Skeletal muscle cell (primary cell): Measurements from ENCODE around the gene NCDN.
A peak's percentile ranks its signal among the peaks of the same experiment; 100 is the strongest.
"Not testable (repeated sequence)": the region's sequence is repeated elsewhere in the genome, so short reads cannot be mapped to it uniquely, and the experiment has no call there.

Source experiments
- DNase-seq: peaks from one replicate; pipeline ENCODE4 v3.0.0-alpha.2; 2010; ENCODE audit warnings: low read depth
- H3K4me3 ChIP-seq: 2 replicates; pipeline ENCODE4 v1.5.1; 2011; ENCODE audit warnings: low read depth, mild to moderate bottlenecking, control low read depth, low read length, moderate library complexity

The NCDN gene

DNA sequence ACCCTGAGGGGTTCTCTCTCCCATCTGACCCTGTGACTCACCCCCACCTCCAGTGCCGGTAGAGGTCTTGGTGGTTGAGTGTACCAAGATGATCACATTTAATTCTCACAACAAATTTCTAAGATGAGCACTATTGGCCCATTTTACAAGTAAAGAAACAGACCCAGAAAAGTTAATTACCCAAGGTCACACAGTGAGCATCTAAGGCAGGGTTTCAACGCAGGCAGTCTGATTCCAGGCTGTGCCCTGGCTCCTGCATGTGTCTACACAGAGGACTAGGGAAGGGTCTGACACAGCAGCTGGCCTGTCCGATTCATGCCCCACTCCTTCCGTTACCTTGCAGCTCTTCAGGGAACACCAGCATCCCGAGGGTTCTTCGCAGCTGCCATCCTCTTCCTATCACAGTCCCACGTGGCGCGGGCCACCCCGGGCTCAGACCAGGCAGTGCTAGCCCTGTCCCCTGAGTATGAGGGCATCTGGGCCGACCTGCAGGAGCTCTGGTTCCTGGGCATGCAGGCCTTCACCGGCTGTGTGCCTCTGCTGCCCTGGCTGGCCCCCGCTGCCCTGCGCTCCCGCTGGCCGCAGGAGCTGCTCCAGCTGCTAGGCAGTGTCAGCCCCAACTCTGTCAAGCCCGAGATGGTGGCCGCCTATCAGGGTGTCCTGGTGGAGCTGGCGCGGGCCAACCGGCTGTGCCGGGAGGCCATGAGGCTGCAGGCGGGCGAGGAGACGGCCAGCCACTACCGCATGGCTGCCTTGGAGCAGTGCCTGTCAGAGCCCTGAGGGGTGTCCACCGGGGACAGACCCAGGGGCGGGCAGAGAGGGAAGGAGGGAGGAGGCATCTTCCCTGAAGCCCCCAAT is 7.5 kb downstream of the NCDN start:
- no peak for DNase-seq
- H3K4me3 ChIP-seq: no peak overlapping the region

DNA sequence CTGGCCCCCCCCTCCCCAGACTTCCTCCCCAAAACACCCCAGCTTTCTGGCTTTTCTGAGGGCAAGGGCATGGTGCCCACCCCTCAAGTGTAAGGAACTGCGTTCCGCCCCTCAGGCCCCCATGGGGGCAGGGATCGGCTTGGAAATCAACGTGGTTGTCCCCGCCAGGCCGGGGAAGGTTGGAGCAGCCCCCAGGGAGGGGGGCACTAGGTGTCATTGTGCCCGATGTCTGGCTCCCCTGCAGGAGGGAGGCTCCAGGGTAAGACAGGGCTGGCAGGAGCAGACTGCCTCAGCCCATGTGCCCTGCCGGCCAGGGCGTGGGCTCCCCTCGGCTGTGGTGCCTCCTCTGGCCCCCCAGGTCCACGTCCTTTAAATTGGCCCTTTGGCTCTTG is 8.1 kb downstream of the NCDN start:
- H3K4me3 ChIP-seq: no peak overlapping the region
- no peak for DNase-seq

DNA sequence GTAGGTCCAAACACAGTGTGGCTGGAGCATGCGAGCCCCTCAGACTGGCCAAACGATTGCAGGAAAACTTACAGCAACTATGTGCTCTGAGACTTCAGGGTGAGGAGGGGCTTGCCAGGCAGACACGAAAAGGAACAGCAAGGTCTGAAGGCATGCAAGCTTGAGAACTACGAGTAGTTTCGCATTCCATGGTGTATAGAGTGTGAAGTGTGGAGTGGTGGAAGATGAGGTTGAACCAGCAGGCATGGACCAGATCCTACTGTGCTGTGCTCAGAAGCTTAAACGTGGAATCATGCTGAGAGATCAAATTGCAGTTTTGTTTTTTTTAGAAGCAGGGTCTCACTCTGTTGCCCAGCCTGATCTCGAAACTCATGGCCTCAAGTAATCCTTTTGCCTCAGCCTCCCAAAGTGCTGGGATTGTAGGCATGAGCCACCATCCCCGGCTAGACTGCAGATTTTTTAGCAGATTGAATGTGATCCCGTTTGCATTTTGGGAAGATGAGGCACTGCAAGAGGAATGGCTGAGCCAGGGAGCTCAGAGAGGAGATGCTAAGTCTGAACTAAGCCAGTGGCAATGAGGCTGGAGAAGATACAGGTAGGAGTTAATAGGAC is 10.5 kb downstream of the NCDN start:
- no peak for DNase-seq
- H3K4me3 ChIP-seq: no peak overlapping the region

DNA sequence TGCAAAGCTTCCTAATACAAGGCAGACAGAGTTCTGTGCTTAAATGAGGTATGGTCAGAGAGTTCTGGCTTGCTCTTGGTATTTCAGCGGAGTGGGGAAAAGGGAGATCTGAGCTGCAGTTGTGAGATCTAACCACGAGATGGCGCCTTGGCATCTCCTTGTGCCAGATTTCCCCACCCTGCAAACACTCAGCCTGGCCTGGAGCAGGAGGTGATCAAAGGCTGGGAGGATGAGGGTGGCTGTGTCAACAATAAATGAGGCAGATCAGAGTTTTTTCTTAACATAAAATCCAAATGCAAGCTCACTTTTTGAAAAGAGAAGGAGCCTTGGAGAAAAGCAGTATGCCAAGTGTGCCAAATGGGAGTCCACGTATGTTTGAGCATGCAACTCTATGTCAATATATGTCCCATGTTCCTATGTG is 11.4 kb downstream of the NCDN start:
- DNase-seq: no peak
- no peak overlapping the region for H3K4me3 ChIP-seq

DNA sequence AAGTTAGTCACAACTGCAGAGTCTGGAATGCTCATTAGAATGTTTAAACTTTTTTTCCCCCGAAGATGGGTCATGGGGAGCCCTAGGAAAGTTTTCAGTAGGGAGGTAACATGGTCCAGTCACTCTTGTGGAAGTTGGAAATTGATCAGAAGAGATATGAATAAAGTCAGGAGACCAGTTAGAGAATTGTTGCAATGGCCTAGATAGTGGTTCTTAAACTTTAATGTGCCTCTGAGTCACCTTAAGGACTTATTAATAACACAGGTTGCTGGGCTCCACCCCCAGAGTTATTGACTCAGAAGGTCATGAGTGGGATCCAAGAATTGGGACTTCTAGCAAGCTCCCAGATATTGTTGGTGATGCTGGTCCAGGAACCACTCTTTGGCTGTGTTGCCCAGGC is 12.3 kb downstream of the NCDN start:
- H3K4me3 ChIP-seq: no peak overlapping the region
- no peak for DNase-seq

DNA sequence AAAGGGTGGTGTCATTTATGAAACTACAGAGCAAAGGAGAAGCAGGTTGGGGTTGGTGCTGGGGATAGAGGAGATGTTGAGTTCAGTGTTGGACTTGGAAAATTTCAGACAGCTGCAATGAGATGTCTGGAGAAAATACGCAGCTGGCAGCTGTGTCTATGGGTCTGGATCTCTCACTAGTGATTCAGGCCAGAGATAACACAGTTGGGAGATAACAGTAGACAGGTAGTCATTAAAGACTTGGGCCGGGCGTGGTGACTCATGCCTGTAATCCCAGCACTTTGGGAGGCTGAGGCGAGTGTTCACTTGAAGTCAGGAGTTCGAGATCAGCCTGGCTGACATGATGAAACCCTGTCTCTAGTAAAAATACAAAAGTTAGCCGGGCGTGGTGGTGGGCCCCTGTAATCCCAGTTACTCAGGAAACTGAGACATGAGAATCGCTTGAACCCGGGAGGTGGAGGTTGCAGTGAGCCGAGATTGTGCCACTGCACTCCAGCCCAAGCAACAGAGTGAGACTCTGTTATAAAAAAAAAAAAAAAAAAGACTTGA is 13.1 kb downstream of the NCDN start:
- no peak overlapping the region for H3K4me3 ChIP-seq
- no peak for DNase-seq

DNA sequence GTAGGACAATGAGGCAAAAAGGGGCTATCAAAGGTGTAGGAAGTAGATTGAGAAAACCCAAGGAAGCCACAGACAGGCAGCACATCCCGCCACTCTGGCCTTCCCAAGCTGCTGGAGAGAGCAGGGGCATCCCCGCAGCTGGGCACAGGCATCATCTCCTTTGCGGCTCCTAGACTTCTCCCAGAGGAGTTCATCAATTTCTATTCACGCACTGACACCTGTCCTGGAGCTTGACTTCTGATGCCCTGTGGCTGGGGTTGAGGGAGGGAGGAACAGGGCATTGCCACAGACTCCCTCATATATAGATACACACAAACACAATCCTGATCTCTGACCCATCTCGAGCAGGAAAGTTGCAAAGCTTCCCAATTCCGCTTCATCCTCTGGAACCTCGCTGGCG is 13.7 kb downstream of the NCDN start:
- DNase-seq: no peak

DNA sequence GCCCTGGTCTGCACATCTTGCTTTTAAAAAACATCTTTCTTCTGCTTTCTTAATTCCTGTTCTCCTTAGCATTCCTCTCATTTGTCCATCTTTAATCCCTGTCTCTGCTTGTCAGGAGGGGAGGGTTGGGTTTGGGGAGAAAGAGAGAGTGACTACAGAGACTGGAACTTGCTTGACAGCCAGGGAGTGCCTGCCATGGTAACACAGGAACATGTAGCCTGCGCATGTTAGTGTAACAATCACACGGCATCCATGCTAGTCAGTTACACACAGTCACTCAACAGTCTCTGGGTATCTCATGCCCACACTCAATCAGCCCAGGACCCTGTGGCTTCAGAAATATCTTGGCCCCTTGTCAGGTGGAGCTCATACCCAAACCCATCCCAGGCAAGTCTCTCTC is 14.7 kb downstream of the NCDN start:
- H3K4me3 ChIP-seq: no peak overlapping the region
- no peak for DNase-seq

More for the DNA sequence above, 13.7 kb downstream of the NCDN start:
- no peak overlapping the region for H3K4me3 ChIP-seq

DNA sequence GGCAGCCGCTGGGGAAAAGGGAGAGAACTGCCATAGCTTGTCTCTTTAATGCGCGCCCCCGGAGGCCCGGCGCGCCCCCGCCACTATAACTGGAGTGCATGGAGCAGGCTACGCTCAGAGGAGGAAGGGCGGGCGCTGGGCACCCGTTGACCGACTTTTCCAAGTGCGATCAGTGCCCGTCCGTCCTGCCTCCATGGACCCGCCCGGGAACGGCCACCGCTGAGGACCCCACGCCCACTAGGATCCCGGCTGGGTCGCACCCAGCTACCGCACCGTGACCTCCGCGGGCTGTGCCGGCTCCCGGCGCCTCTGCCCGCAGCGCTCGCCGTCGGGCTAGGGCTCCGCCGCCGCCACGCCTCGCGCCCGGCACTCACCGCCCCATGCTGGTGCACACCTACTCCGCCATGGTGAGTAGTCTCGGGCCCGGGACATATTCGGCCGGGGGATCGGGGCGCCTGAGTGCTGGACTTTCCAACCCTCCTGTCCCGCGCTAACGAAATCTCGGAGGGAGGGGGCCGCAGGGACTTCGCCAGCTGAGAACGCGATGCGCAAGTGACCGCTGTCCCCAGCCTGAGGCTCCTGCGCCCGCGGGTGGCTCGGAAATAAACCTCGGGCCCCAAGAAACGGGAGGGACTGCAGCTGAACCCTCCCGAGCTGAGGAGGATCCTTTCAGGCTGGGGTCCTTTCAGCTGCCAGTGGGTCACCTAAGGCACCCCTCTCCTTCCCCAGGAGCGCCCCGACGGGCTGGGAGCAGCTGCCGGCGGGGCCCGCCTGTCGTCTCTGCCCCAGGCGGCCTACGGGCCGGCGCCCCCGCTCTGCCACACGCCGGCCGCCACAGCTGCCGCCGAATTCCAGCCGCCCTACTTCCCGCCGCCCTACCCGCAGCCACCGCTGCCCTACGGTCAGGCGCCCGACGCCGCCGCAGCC is 15.9 kb downstream of the NCDN start, which contains the start of gene TFAP2E:
Gene TFAP2E (plus strand): TSS at position 117 of the 927 bp plus-strand sequence. CDS start 264 bp downstream, at position 381.
- no peak for DNase-seq
- peak within 1 kb of the TSS; percentile 51 for H3K4me3 ChIP-seq

DNA sequence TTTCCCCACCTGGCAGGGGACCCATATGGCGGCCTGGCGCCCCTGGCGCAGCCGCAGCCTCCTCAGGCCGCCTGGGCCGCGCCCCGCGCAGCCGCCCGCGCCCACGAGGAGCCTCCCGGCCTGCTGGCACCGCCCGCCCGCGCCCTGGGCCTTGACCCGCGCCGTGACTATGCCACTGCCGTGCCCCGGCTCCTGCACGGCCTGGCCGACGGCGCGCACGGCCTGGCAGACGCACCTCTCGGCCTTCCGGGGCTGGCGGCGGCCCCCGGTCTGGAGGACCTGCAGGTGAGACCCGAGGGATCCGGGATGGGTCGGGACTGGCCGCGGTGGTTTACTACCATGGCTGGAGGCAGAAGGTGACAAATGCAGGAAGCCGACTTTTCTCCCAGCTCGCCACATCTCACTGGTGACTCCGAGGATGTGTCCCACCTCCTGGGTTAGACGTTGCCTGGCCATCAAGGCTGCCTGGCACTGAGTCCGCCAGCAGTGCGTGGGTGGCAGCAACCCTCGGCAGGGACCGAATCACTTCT is 16.6 kb downstream of the NCDN start:
- DNase-seq: no peak
- H3K4me3 ChIP-seq: no peak overlapping the region

DNA sequence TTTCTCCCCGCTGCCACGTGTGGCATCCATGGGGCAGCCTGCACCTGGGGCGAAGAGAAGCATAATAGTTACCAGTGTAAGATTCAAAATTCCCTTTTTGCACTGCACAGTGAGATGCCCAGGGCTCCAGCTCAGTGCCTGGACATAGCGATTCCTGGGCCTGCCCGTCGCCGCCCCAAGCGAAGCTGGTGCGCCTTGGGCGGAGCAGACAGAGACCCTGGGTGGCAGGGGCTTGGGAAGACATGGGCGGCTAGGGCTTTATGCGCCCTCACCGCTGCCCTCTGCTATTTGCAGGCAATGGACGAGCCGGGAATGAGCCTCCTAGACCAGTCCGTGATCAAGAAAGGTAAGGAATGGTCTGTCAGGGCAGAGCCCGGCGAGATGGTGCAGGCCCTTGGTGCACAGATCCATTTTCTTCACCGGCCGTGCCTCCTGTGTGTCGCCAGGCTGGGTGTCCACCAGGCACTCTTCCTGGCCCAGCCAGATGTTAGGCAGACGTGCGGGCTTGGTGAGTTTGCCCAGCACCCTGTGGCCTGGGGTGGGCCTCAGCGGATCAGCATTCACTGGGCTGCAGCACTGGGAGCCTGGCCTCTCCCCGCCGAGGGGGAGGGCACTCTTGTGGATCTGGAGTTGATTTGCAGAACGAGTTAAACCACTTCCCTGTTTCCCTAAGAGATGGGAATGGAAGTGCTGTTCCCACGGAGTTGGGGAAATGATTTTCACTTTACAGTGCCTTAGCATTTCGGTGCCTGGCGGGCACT is 17.2 kb downstream of the NCDN start:
- H3K4me3 ChIP-seq: no peak overlapping the region
- no peak for DNase-seq

DNA sequence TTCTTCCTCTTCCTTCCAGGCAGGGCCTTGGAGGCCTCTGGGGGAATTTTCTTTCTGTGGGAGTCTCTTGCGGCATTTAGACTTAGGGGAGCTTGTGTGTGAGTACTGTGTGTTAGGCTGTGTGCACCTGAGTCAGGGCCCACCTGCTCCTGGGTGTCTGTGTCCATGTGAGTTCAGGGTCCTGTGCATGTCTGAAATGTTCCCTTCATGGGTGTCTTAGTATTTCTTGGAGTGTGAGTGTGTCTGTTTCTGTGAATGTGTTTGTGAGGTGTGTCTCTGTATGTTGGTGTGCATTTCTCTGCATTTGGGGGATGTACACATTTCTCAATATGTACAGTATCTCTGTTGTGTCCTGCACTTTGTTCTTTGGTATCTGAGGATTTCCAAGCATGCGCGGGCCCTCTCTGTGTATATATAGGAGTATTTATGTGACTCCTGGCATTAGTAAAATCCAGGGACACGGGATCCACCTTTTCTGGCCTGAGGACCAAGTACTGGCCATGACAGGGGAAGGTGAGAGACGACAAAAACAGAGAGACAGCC is 17.9 kb downstream of the NCDN start:
- no peak overlapping the region for H3K4me3 ChIP-seq
- DNase-seq: no peak

DNA sequence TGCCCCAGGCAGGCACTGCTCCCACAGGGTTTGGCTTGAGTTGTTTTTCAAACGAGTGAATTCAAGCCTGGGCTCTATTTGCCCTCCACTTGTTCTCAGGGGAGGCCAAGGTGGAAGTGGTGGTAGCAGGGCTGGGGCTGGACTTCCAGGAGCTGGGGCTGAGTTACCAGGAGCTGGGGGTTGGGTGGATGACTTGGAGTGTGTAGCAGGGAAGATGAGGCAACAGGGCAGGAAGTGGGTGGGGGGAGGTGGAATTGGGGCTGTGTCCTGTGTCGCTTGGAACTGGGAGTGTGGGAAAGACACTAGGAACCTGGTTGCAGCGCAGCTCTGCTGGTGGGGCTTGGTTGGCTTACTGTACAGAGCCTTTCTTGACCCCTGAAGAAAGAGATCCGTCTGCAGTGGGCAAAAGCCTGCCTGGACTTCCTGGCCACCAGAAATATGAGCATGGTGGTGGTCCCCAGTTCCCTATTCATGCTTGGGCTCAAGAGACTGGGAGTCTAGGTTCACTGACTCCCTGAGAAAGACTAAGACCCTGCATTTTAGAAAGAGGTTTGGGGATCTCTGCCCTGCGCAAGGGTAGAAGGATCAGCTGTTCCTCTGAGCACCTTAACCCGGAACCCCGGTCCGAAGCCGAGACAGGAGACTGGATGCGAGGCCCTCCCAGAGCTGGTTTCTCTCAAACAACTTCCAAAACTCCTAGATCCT is 18.6 kb downstream of the NCDN start:
- DNase-seq: no peak
- no peak overlapping the region for H3K4me3 ChIP-seq

DNA sequence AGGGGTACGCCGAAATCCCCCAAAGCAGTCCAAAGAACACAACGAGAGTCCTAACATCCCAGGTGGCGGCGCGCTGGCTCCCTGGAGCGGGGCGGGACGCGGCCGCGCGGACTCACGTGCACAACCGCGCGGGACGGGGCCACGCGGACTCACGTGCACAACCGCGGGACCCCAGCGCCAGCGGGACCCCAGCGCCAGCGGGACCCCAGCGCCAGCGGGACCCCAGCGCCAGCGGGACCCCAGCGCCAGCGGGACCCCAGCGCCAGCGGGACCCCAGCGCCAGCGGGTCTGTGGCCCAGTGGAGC is 19.1 kb downstream of the NCDN start:
- DNase-seq, H3K4me3 ChIP-seq: not testable (repeated sequence)

DNA sequence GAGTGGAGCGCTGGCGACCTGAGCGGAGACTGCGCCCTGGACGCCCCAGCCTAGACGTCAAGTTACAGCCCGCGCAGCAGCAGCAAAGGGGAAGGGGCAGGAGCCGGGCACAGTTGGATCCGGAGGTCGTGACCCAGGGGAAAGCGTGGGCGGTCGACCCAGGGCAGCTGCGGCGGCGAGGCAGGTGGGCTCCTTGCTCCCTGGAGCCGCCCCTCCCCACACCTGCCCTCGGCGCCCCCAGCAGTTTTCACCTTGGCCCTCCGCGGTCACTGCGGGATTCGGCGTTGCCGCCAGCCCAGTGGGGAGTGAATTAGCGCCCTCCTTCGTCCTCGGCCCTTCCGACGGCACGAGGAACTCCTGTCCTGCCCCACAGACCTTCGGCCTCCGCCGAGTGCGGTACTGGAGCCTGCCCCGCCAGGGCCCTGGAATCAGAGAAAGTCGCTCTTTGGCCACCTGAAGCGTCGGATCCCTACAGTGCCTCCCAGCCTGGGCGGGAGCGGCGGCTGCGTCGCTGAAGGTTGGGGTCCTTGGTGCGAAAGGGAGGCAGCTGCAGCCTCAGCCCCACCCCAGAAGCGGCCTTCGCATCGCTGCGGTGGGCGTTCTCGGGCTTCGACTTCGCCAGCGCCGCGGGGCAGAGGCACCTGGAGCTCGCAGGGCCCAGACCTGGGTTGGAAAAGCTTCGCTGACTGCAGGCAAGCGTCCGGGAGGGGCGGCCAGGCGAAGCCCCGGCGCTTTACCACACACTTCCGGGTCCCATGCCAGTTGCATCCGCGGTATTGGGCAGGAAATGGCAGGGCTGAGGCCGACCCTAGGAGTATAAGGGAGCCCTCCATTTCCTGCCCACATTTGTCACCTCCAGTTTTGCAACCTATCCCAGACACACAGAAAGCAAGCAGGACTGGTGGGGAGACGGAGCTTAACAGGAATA is 19.7 kb downstream of the NCDN start:
- H3K4me3 ChIP-seq: no peak overlapping the region
- no peak for DNase-seq

DNA sequence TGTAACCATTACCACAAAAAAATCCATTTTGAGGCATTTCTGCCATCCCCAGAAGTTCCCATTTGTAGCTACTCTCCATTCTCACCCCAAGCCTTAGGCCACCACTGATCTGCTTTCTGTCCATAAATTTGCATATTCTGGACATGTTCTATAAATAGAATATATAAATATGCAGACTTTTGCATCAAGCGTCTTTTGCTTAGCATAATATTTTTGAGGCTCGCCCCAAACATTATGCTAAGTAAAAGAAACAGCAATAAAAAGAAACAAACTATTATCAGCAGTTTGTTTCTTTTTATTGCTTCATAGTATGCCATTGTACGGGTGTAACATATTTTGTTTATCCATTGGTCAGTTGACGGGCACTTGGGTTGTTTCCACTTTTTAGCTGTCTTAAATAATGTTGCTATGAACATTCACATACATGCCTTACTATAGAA is 23.4 kb downstream of the NCDN start:
- no peak overlapping the region for H3K4me3 ChIP-seq

DNA sequence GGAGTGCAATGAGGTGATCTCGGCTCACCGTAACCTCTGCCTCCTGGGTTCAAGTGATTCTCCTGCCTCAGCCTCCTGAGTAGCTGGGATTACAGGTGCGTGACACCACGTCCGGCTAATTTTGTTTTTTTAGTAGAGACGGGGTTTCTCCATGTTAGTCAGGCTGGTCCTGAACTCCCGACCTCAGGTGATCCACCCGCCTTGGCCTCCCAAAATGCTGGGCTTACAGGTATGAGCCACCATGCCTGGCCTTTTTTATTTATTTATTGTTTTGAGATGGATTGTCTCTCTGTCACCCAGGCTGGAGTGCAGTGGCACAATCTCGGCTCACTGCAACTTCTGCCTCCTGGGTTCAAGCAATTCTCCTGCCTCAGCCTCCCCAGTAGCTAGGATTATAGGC is 24.0 kb downstream of the NCDN start:
- not testable (repeated sequence) for H3K4me3 ChIP-seq, DNase-seq

More for the DNA sequence above, 23.4 kb downstream of the NCDN start:
- no peak for DNase-seq
